H1 (cell line): ENCODE measurements around the gene FASN. TPM values are rescaled to one million over a fixed set of nuclear protein-coding genes. Genes with fewer than 3 reads are reported as not detected.

Experiments
- CTCF ChIA-PET: fragments of 300-600 bp; sonication (Branson Sonifier 250); formaldehyde crosslinking; loops from one replicate; lab custom pipeline; 2021; ENCODE audit not compliant: partially characterized antibody; lab: Charles Lee
- POLR2A ChIA-PET: fragments of 300-600 bp; sonication (Branson Sonifier 250); formaldehyde crosslinking; loops from one replicate; lab custom pipeline; 2021; ENCODE audit warnings: inconsistent platforms; ENCODE audit not compliant: partially characterized antibody; lab: Charles Lee
- DNase-seq, 2 experiments: peaks; one replicate each; pipeline versions ENCODE4 v3.0.0 to v3.0.0-alpha.2; 2010 to 2022; ENCODE audit warnings: low spot score in 2 of 2, low read depth in 1 of 2, mixed read lengths in 1 of 2
- FAIRE-seq: peaks from 2 replicates; lab custom pipeline; 2011; peaks lifted over from hg19 to GRCh38; lab: Jason Lieb, UNC
- H2AFZ ChIP-seq: 2 replicates; pipeline ENCODE4 v1.8.1; 2012; ENCODE audit warnings: low read length, inconsistent platforms
- H2AK5ac ChIP-seq: 2 replicates; pipeline ENCODE4 v1.6.1; 2013; ENCODE audit warnings: low read depth, low read length
- H2BK120ac ChIP-seq: replicated peaks from 2 replicates; pipeline ENCODE3; 2013; ENCODE audit warnings: low read depth, low read length, inconsistent platforms
- H2BK12ac ChIP-seq: 2 replicates; pipeline ENCODE4 v1.6.1; 2013; ENCODE audit warnings: low read depth, low read length
- H2BK15ac ChIP-seq: 2 replicates; pipeline ENCODE4 v1.6.1; 2013; ENCODE audit warnings: low read length
- H2BK20ac ChIP-seq: 2 replicates; pipeline ENCODE4 v1.6.1; 2013; ENCODE audit warnings: low read length
- H2BK5ac ChIP-seq: 2 replicates; pipeline ENCODE4 v1.6.1; 2013; ENCODE audit warnings: low read depth, low read length
- H3K14ac ChIP-seq: 2 replicates; pipeline ENCODE4 v1.6.1; 2013; ENCODE audit warnings: inconsistent platforms; ENCODE audit not compliant: insufficient read length
- H3K18ac ChIP-seq: 2 replicates; pipeline ENCODE4 v1.6.1; 2013; ENCODE audit warnings: low read length; ENCODE audit errors: extremely low read depth
- H3K23ac ChIP-seq: 2 replicates; pipeline ENCODE4 v1.6.1; 2013; ENCODE audit warnings: inconsistent platforms; ENCODE audit not compliant: insufficient read length
- H3K23me2 ChIP-seq: 2 replicates; pipeline ENCODE4 v1.6.1; 2013; ENCODE audit warnings: low read depth, low read length
- H3K27ac ChIP-seq: 2 replicates; pipeline ENCODE4 v1.6.1; 2011; ENCODE audit warnings: low read depth, low read length, inconsistent platforms
- H3K27me3 ChIP-seq, 4 experiments: replicated peaks in 1 of 4; 1 replicate in 1 of 4; 2 replicates in 3 of 4; pipeline versions ENCODE4 v1.6.1 to v1.8.1; 2011 to 2013; ENCODE audit warnings: low read length in 3 of 4, mild to moderate bottlenecking in 3 of 4, inconsistent platforms in 2 of 4, mixed read lengths in 2 of 4, moderate library complexity in 1 of 4; ENCODE audit not compliant: control insufficient read depth in 3 of 4, insufficient read depth in 3 of 4; ENCODE audit errors: extremely low read depth in 1 of 4
- H3K36me3 ChIP-seq, 4 experiments: 2 replicates each; pipeline versions ENCODE4 v1.6.1 to v1.8.1; 2011 to 2013; ENCODE audit warnings: mild to moderate bottlenecking in 4 of 4, low read length in 3 of 4, moderate library complexity in 2 of 4, control low read depth in 1 of 4, inconsistent platforms in 1 of 4; ENCODE audit not compliant: insufficient read depth in 4 of 4, control insufficient read depth in 2 of 4
- H3K4ac ChIP-seq: replicated peaks from 2 replicates; pipeline ENCODE3; 2013; ENCODE audit warnings: low read length, low read depth, mixed read lengths, inconsistent platforms; ENCODE audit not compliant: insufficient read length
- H3K4me1 ChIP-seq, 4 experiments: replicated peaks in 1 of 4; 1 replicate in 1 of 4; 2 replicates in 3 of 4; pipeline versions ENCODE4 v1.6.1 to v1.8.1; 2011 to 2013; ENCODE audit warnings: low read length in 3 of 4, inconsistent platforms in 2 of 4, mixed read lengths in 1 of 4; ENCODE audit not compliant: insufficient read depth in 4 of 4, control insufficient read depth in 3 of 4
- H3K4me2 ChIP-seq, 2 experiments: 2 replicates each; pipeline versions ENCODE4 v1.6.1 to v1.8.1; 2011 to 2013; ENCODE audit warnings: low read depth in 2 of 2, low read length in 2 of 2, control low read depth in 1 of 2, inconsistent platforms in 1 of 2, mild to moderate bottlenecking in 1 of 2; ENCODE audit not compliant: insufficient read depth in 1 of 2
- H3K4me3 ChIP-seq, 4 experiments: fragments of 200-600, 300-600 bp in 1 of 4; sonication (generic), shearing (Covaris generic), sonication (Bioruptor Twin) in 1 of 4; 2 replicates each; pipeline versions ENCODE4 v1.5.1 to v1.8.1; 2011 to 2016; ENCODE audit warnings: low read length in 4 of 4, low read depth in 3 of 4, control low read depth in 2 of 4, inconsistent platforms in 2 of 4, mild to moderate bottlenecking in 2 of 4, mixed read lengths in 1 of 4, moderate library complexity in 1 of 4; ENCODE audit not compliant: insufficient read depth in 2 of 4; ENCODE audit errors: extremely low read depth in 1 of 4
- H3K56ac ChIP-seq: replicated peaks from 2 replicates; pipeline ENCODE3; 2013; ENCODE audit warnings: low read depth, mild to moderate bottlenecking, mixed read lengths, low read length, inconsistent platforms; ENCODE audit not compliant: insufficient read length
- H3K79me1 ChIP-seq: 2 replicates; pipeline ENCODE4 v1.6.1; 2013; ENCODE audit warnings: low read depth, low read length, control low read depth
- H3K79me2 ChIP-seq, 2 experiments: 2 replicates each; pipeline versions ENCODE4 v1.6.1 to v1.8.1; 2012 to 2013; ENCODE audit warnings: low read length in 2 of 2, mild to moderate bottlenecking in 2 of 2, inconsistent platforms in 1 of 2; ENCODE audit not compliant: insufficient read depth in 2 of 2, control insufficient read depth in 1 of 2
- H3K9ac ChIP-seq, 4 experiments: replicated peaks in 1 of 4; 1 replicate in 1 of 4; 2 replicates in 3 of 4; pipeline versions ENCODE4 v1.6.1 to v1.8.1; 2011 to 2013; ENCODE audit warnings: low read depth in 3 of 4, low read length in 3 of 4, control low read depth in 2 of 4, mild to moderate bottlenecking in 2 of 4, moderate library complexity in 2 of 4, inconsistent platforms in 1 of 4; ENCODE audit errors: extremely low read depth in 1 of 4
- H3K9me3 ChIP-seq, 2 experiments: 2 replicates each; pipeline versions ENCODE4 v1.6.1 to v1.8.1; 2012 to 2013; ENCODE audit warnings: mild to moderate bottlenecking in 2 of 2, moderate library complexity in 2 of 2, control low read depth in 1 of 2, inconsistent platforms in 1 of 2, low read depth in 1 of 2, low read length in 1 of 2, mixed read lengths in 1 of 2; ENCODE audit not compliant: insufficient read depth in 2 of 2
- H4K20me1 ChIP-seq, 2 experiments: replicated peaks in 1 of 2; 2 replicates each; pipeline versions ENCODE3 to v1.8.1; 2011 to 2013; ENCODE audit warnings: inconsistent platforms in 2 of 2, low read length in 2 of 2, mild to moderate bottlenecking in 1 of 2; ENCODE audit not compliant: insufficient read depth in 2 of 2, control insufficient read depth in 1 of 2
- H4K5ac ChIP-seq: 2 replicates; pipeline ENCODE4 v1.6.1; 2013; ENCODE audit warnings: low read length, low read depth, mixed read lengths, inconsistent platforms; ENCODE audit not compliant: insufficient read length
- H4K8ac ChIP-seq: 2 replicates; pipeline ENCODE4 v1.8.0; 2013; ENCODE audit warnings: mild to moderate bottlenecking, moderate library complexity, low read length, inconsistent platforms; ENCODE audit not compliant: insufficient read depth; ENCODE audit errors: extremely low read depth
- H4K91ac ChIP-seq: replicated peaks from 2 replicates; pipeline ENCODE3; 2013; ENCODE audit warnings: low read length, mixed read lengths, inconsistent platforms; ENCODE audit not compliant: insufficient read length
- GTF2F1 ChIP-seq: IDR thresholded peaks from 2 replicates; pipeline ENCODE4 v1.6.1; 2012; ENCODE audit warnings: low read depth, low read length, improper control_type of control experiment, borderline replicate concordance
- KDM1A ChIP-seq: fragments of 200-600, 300-600 bp; sonication (generic); IDR thresholded peaks from 2 replicates; pipeline ENCODE4 v1.7.1; 2016; ENCODE audit warnings: mild to moderate bottlenecking, low read length, borderline replicate concordance
- PHF8 ChIP-seq: fragments of 200-600 bp; sonication (generic); conservative IDR thresholded peaks from 2 replicates; pipeline ENCODE4 v1.7.1; 2012; ENCODE audit warnings: low read depth, mild to moderate bottlenecking, inconsistent platforms, low read length, moderate library complexity
- POLR2A ChIP-seq, 2 experiments: IDR thresholded peaks; 1 replicate in 1 of 2; 2 replicates in 1 of 2; pipeline ENCODE4 v1.6.1; 2011; ENCODE audit warnings: low read depth in 2 of 2, low read length in 2 of 2, mild to moderate bottlenecking in 2 of 2; ENCODE audit errors: control extremely low read depth in 1 of 2
- RAD21 ChIP-seq, 2 experiments: IDR thresholded peaks in 1 of 2; conservative IDR thresholded peaks in 1 of 2; 2 replicates each; pipeline ENCODE4 v1.6.1; 2011; ENCODE audit warnings: low read depth in 2 of 2, low read length in 2 of 2, improper control_type of control experiment in 1 of 2, inconsistent platforms in 1 of 2, mild to moderate bottlenecking in 1 of 2, moderate library complexity in 1 of 2
- RNF2 ChIP-seq: fragments of 200-900, 300-1000 bp; sonication (generic); IDR thresholded peaks from 2 replicates; pipeline ENCODE4 v1.7.1; 2016; ENCODE audit warnings: borderline replicate concordance, low read depth, mild to moderate bottlenecking, antibody characterized with exemption, low read length; ENCODE audit not compliant: poor library complexity, severe bottlenecking; ENCODE audit errors: missing control alignments
- SIN3A ChIP-seq, 2 experiments: IDR thresholded peaks in 1 of 2; conservative IDR thresholded peaks in 1 of 2; 2 replicates each; pipeline ENCODE4 v1.6.1; 2011 to 2012; ENCODE audit warnings: low read length in 2 of 2, improper control_type of control experiment in 1 of 2, low read depth in 1 of 2, mild to moderate bottlenecking in 1 of 2
- SP1 ChIP-seq: IDR thresholded peaks from 2 replicates; pipeline ENCODE4 v1.6.1; 2011; ENCODE audit warnings: low read depth, low read length
- TAF1 ChIP-seq: IDR thresholded peaks from 2 replicates; pipeline ENCODE4 v1.6.1; 2011; ENCODE audit warnings: mild to moderate bottlenecking, low read depth, low read length
- TBP ChIP-seq: IDR thresholded peaks from 2 replicates; pipeline ENCODE4 v1.6.1; 2011; ENCODE audit warnings: low read depth, low read length, improper control_type of control experiment
- TCF12 ChIP-seq: IDR thresholded peaks from 2 replicates; pipeline ENCODE4 v1.6.1; 2011; ENCODE audit warnings: low read depth, mild to moderate bottlenecking, low read length
- WGBS, 2 experiments: shearing (Covaris generic) in 1 of 2; methylation state at CpG; one replicate each; pipeline versions ENCODE4 v1.1.6 to v1.1.7; 2013 to 2015; ENCODE audit warnings: low lambda C conversion rate in 2 of 2, mixed read lengths in 2 of 2, inconsistent platforms in 1 of 2, low coverage in 1 of 2, missing lambda C conversion rate in 1 of 2; ENCODE audit not compliant: insufficient replicate concordance in 2 of 2, insufficient coverage in 1 of 2, insufficient read length in 1 of 2; ENCODE audit errors: extremely low coverage in 1 of 2, missing lambda C conversion rate in 1 of 2; 5-methylcytosine and 5-hydroxymethylcytosine counted together
- polyA plus RNA-seq, 7 experiments: library from polyadenylated mRNA; depleted of rRNA in 3 of 7; stranded (reverse) in 5 of 7; unstranded in 2 of 7; fragments of >200 nt in 5 of 7; fragments of 200-250 nt in 2 of 7; gene quantifications; 1 replicate in 5 of 7; 2 replicates in 1 of 7; 4 replicates in 1 of 7; pipeline versions ENCODE4 v1.2.1 to v1.2.3, GENCODE V29; 2011 to 2013; ENCODE audit warnings: missing spikeins in 2 of 7, mixed read lengths in 2 of 7
- total RNA-seq: library from RNA; stranded (reverse); fragmentation: NEBNext Ultra II Directional; extraction: Animal tissue kit (Norgen Biotek cat#: 25700); gene quantifications from 2 replicates; pipeline ENCODE4 v1.2.1, GENCODE V29; 2021
- TF ChIP-seq, protein P1 (sequence below): IDR thresholded peaks from 2 replicates; pipeline ENCODE4 v1.6.1; 2012; ENCODE audit warnings: low read length, inconsistent platforms

The FASN gene
- total and polyA plus RNA-seq, 2 of the 8 experiments (the other 6 are each of a cell fraction or from before 2014, with no cell fraction given), result 143 to 561 TPM

DNA sequence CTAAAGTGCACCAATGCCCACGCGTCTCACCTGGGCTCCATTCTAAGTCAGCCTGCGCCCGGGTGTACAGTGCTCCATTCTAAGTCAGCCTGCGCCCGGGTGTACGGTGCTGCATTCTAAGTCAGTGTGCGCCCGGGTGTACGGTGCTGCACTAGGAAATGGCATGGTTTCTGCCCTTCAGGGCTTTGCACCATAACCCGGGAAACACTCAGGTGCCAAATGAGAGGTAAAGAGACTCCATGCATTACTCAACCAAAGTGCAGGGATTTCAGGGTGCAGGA lies 29.2 kb upstream of the FASN start:
- Histone ChIP-seq H4K8ac (no peak overlapping the region), H2AK5ac (no peak overlapping the region), H2BK15ac (no peak overlapping the region), H4K20me1 (peaks cover 0 to 1% of the 10 kb centered on the region in 2 experiments), H2BK20ac (no peak overlapping the region), H2BK5ac (no peak overlapping the region), H3K56ac (no peak overlapping the region), H3K4me2 (no peak overlapping the region), H4K5ac (no peak overlapping the region), H3K9me3 (no peaks in the 10 kb centered on the region), H3K79me1 (no peaks in the 10 kb centered on the region; the same call in 1 of the 2 replicates), H2BK120ac (no peak overlapping the region), H3K27ac (no peak overlapping the region), H3K23ac (no peak overlapping the region), H3K14ac (no peak overlapping the region), H3K4me1 (no peaks in the 10 kb centered on the region; a peak in 1 of 7 replicates), H3K9ac (no peak overlapping the region), H2AFZ (no peak overlapping the region), H3K36me3 (no peaks in the 10 kb centered on the region), H2BK12ac (no peak overlapping the region), H3K4me3 (no peak overlapping the region), H3K23me2 (no peaks in the 10 kb centered on the region), H3K27me3 (no peaks in the 10 kb centered on the region), H3K18ac (no peak overlapping the region), H3K4ac (no peak overlapping the region), H4K91ac (no peak overlapping the region), H3K79me2 (no peaks in the 10 kb centered on the region)
- no peak for DNase-seq
- FAIRE-seq, result no peak
- POLR2A ChIA-PET, result interaction anchor here (1.5 kb wide), 1 partner anchor 29 kb away, joined by 5 read pairs; the partner anchor contains the start of gene FASN
- 71% methylated on average over 11 of the region's 11 CpGs; no CpG with 5 or more reads in 1 of the 2 experiments for WGBS, 2 experiments
- CTCF ChIA-PET, result interaction anchor here (0.8 to 2.3 kb wide), 3 partner anchors 18 to 28 kb away, joined by 3 to 7 read pairs (median 4); no protein-coding TSS in a partner anchor
- no peak for TF ChIP-seq RNF2
- no peak for TF ChIP-seq POLR2A (IDR thresholded peaks at IDR 0.05; ENCODE audit: control extremely low read depth in 1 of 2, low read depth in 2 of 2, low read length in 2 of 2)
- no peak for TF ChIP-seq KDM1A
- no peak for TF ChIP-seq SIN3A (conservative IDR thresholded peaks at IDR 0.05 in 1 of 2, IDR thresholded peaks at IDR 0.05 in 1 of 2; ENCODE audit: low read depth in 1 of 2, low read length in 2 of 2)
- no peak for TF ChIP-seq TBP
- no peak for TF ChIP-seq SP1
- TF ChIP-seq, protein P1, sequence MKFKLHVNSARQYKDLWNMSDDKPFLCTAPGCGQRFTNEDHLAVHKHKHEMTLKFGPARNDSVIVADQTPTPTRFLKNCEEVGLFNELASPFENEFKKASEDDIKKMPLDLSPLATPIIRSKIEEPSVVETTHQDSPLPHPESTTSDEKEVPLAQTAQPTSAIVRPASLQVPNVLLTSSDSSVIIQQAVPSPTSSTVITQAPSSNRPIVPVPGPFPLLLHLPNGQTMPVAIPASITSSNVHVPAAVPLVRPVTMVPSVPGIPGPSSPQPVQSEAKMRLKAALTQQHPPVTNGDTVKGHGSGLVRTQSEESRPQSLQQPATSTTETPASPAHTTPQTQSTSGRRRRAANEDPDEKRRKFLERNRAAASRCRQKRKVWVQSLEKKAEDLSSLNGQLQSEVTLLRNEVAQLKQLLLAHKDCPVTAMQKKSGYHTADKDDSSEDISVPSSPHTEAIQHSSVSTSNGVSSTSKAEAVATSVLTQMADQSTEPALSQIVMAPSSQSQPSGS, result no peak
- TF ChIP-seq TAF1, result no peak
- TF ChIP-seq RAD21 (IDR thresholded peaks at IDR 0.05 in 1 of 2, conservative IDR thresholded peaks at IDR 0.05 in 1 of 2; ENCODE audit: low read depth in 2 of 2, low read length in 2 of 2), result no peak
- no peak for TF ChIP-seq GTF2F1
- no peak for TF ChIP-seq PHF8
- no peak for TF ChIP-seq TCF12
